Muscle of leg (tissue), 11 donors: ENCODE measurements around the gene CSNK1G1. TPM values are rescaled to one million over a fixed set of nuclear protein-coding genes. Genes with fewer than 3 reads are reported as not detected.

Experiments used
- DNase-seq: peaks from one replicate; pipeline ENCODE4 v3.0.0; 2013
- H3K27ac ChIP-seq: one replicate; pipeline ENCODE4 v1.5.1; 2013; ENCODE audit warnings: mild to moderate bottlenecking, low read length, control low read depth
- H3K27me3 ChIP-seq: one replicate; pipeline ENCODE4 v1.6.1; 2013; ENCODE audit warnings: low read length; ENCODE audit not compliant: control insufficient read depth, insufficient read depth
- H3K36me3 ChIP-seq: one replicate; pipeline ENCODE4 v1.6.1; 2013; ENCODE audit warnings: low read length; ENCODE audit not compliant: control insufficient read depth, insufficient read depth
- H3K4me1 ChIP-seq: one replicate; pipeline ENCODE4 v1.6.1; 2013; ENCODE audit warnings: low read length; ENCODE audit not compliant: control insufficient read depth, insufficient read depth
- H3K4me3 ChIP-seq: one replicate; pipeline ENCODE4 v1.5.1; 2013; ENCODE audit warnings: low read length, control low read depth
- H3K9me3 ChIP-seq: replicated peaks from 2 replicates; pipeline ENCODE4 v1.6.1; 2013; ENCODE audit warnings: low read depth, low read length; ENCODE audit not compliant: control insufficient read depth
- WGBS: methylation state at CpG from one replicate; pipeline ENCODE4 v1.1.5; 2013; ENCODE audit warnings: missing lambda C conversion rate; ENCODE audit not compliant: insufficient coverage; 5-methylcytosine and 5-hydroxymethylcytosine counted together
- polyA plus RNA-seq, 8 donors: library from polyadenylated mRNA; unstranded; fragments of 120-200 nt; gene quantifications; one replicate each; pipeline versions ENCODE4 v1.2.1 to v1.2.3, GENCODE V29; 2013; ENCODE audit warnings: inconsistent platforms in 1 of 8, low replicate concordance in 1 of 8; ENCODE audit not compliant: insufficient read length in 8 of 8, insufficient read depth in 1 of 8
- total RNA-seq: library from RNA; stranded (reverse); fragments of 120-200 nt; gene quantifications from one replicate; pipeline ENCODE4 v1.2.4, GENCODE V29; 2013

The CSNK1G1 gene
- total and polyA plus RNA-seq, 9 donors, result 5.8 to 15.5 (median 11.1) TPM

DNA sequence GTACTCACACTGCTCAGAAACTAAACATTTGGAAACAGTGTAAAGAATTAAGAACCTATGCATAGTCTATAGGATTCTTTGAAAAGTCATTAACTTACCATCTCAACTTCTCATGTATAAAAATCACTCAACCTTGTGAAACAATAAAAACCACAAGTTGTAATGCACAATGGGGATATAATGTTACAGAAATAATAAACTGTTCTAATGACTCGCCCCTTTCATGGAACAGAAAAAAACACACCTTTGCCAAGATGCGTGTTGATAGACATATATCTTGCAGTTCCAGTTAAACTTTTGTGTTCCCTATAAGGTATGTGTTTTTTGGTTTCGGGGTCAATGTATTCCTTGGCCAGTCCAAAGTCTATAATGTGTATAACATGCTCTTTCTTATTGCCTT lies 142.3 kb downstream of the CSNK1G1 start:
- no CpG with 5 or more reads among the region's 3 CpGs for WGBS
- no peak overlapping the region for H3K4me3 ChIP-seq
- H3K4me1 ChIP-seq, result no peaks in the 10 kb centered on the region
- H3K36me3 ChIP-seq, result peaks cover 6% of the 10 kb centered on the region
- no peaks in the 10 kb centered on the region for H3K9me3 ChIP-seq
- DNase-seq, result no peak
- no peaks in the 10 kb centered on the region for H3K27me3 ChIP-seq
- H3K27ac ChIP-seq, result no peak overlapping the region

DNA sequence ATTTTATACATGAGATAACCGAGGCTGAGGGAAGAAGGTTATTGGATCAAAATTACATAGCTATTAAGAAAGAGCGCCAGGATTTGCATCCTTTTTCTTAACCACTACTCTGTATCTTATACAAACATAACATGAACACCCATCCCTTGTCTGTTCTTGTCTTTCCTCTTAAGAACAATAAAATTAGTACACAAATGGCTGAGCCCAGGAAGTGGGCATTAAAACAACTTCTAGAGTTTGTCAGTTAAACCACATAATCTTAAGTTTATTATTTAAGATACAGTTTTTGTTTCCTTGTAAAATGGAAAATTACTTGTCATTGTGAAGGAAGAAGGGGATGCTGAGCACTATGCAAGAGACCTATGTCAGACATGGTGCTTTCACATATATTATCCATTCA lies 144.3 kb downstream of the CSNK1G1 start:
- Histone ChIP-seq H3K9me3 (no peaks in the 10 kb centered on the region), H3K4me3 (no peak overlapping the region), H3K36me3 (peaks cover 8% of the 10 kb centered on the region), H3K27me3 (no peaks in the 10 kb centered on the region), H3K4me1 (no peaks in the 10 kb centered on the region), H3K27ac (no peak overlapping the region)
- no peak for DNase-seq
- WGBS, result no CpG with 5 or more reads among the region's 2 CpGs

DNA sequence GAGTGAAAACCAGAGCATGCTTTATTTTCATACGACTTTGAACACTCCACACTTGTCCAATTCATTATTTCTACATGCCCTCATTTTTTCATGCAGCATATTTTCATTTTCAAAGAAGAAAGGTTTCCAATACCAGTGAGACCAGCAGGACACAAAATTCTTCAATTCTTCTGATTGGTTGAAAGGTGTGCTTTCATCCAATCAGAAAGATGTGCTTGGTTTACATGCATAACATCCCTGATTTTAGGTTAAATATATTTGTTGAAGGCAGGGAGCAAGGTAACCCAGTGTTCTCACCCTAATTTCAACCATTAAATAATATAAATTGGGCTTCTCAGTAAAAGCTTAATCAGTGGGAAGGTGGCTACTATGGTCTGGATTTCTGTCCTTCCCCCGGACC lies 145.6 kb downstream of the CSNK1G1 start:
- DNase-seq, result no peak
- H3K27ac ChIP-seq, result no peak overlapping the region
- H3K36me3 ChIP-seq, result peaks cover 5% of the 10 kb centered on the region
- H3K4me1 ChIP-seq, result no peaks in the 10 kb centered on the region
- H3K27me3 ChIP-seq, result no peaks in the 10 kb centered on the region
- no peaks in the 10 kb centered on the region for H3K9me3 ChIP-seq
- 60% methylated on average over 1 of the region's 2 CpGs for WGBS
- no peak overlapping the region for H3K4me3 ChIP-seq

DNA sequence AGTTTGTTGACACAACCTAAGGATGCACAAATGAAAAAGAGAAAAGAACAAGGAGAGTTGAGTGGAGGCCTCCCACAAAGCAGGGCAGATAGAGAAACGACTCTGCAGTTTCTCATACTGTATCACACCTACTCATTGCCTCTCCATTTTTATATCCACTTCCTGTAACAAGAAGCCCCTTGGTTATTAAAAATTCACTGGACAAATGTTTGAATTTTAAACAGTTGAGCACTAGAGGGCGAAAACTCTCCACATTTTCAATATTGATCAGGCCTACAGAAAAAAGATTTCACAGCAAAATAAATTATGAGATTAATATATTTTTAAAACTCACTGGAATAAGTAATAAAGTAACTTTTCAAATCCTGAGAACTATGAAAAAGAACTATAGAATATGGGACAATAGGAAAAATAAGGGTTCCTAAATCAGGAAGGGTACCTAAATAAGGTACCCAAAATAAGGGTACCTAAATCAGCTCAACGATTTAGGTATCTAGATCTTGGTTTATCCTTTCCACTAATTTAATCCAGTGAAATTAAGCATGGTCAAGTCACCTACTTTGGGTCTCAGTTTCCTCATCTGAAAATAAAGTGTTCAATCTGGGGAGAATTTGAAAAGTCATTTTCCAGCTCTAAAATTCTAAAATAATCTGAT lies 146.2 kb downstream of the CSNK1G1 start:
- WGBS, result no CpG with 5 or more reads among the region's 3 CpGs
- peak; percentile 63 for DNase-seq
- H3K27ac ChIP-seq, result no peak overlapping the region

DNA sequence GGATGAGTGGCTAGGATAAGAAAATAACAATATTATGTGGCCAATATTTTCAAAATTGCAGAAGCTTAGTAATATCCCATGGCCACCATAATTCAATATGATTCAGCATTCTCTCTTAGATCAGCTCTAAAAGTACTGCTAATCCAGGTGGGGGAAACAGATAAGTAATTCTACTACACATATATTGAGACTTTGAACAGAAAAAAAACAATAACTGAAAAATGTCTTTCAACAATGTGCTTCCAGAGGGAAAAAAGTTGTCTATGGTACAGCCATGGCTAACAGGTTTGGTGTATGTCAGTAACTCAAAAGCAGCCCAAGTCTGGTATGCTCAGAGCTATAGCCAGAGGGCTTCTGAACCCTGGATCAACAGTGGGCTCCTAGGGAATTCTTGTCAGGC lies 150.8 kb downstream of the CSNK1G1 start:
- H3K36me3 ChIP-seq, result peaks cover 19% of the 10 kb centered on the region
- no peak for DNase-seq
- no peak overlapping the region for H3K4me3 ChIP-seq

More for the DNA sequence above, 146.2 kb downstream of the CSNK1G1 start:
- peaks cover 5% of the 10 kb centered on the region for H3K36me3 ChIP-seq
- H3K9me3 ChIP-seq, result no peaks in the 10 kb centered on the region
- no peaks in the 10 kb centered on the region for H3K27me3 ChIP-seq
- H3K4me1 ChIP-seq, result no peaks in the 10 kb centered on the region
- H3K4me3 ChIP-seq, result no peak overlapping the region

DNA sequence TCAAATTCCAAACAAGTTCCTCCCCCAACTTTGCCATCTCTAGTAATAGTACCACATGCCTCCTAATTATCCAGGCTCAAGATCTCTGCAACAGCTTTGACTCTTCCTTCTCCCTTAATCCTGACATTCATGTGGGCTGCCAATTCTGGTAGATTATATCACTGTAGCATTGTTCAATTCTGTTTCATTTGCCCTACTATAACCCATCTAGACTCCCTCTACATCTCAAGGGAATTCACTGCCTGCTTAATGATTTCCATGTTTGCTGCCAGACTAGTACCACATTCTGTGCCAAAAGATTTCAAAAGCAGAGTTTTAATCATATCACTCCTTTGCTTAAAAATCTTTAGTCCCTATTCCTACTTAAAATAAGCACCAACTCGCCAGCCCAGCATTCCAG lies 158.5 kb downstream of the CSNK1G1 start:
- H3K4me3 ChIP-seq, result no peak overlapping the region
- DNase-seq, result no peak
- 83% methylated on average over 1 of the region's 1 CpG for WGBS
- no peaks in the 10 kb centered on the region for H3K27me3 ChIP-seq
- no peaks in the 10 kb centered on the region for H3K4me1 ChIP-seq
- H3K27ac ChIP-seq, result no peak overlapping the region
- peaks cover 5% of the 10 kb centered on the region for H3K36me3 ChIP-seq
- H3K9me3 ChIP-seq, result no peaks in the 10 kb centered on the region

More for the DNA sequence above, 150.8 kb downstream of the CSNK1G1 start:
- Histone ChIP-seq H3K27ac (no peak overlapping the region), H3K4me1 (no peaks in the 10 kb centered on the region), H3K27me3 (no peaks in the 10 kb centered on the region), H3K9me3 (no peaks in the 10 kb centered on the region)

GRCh38 chr15:64193971-64194370 lies 162.0 kb downstream of the CSNK1G1 start:
- Histone ChIP-seq H3K9me3 (no peaks in the 10 kb centered on the region), H3K36me3 (no peaks in the 10 kb centered on the region), H3K4me1 (no peaks in the 10 kb centered on the region), H3K27me3 (no peaks in the 10 kb centered on the region), H3K4me3 (no peak overlapping the region), H3K27ac (no peak overlapping the region)
- WGBS, result 65% methylated on average over 2 of the region's 6 CpGs
- DNase-seq, result no peak

- 80% methylated on average over 1 of the region's 5 CpGs for WGBS
- Histone ChIP-seq H3K4me3 (no peak overlapping the region), H3K4me1 (no peaks in the 10 kb centered on the region), H3K36me3 (no peaks in the 10 kb centered on the region), H3K27ac (no peak overlapping the region), H3K9me3 (no peaks in the 10 kb centered on the region), H3K27me3 (no peaks in the 10 kb centered on the region)
- DNase-seq, result no peak
These were observed 163.8 kb downstream of the CSNK1G1 start for GRCh38 chr15:64191971-64192830.

DNA sequence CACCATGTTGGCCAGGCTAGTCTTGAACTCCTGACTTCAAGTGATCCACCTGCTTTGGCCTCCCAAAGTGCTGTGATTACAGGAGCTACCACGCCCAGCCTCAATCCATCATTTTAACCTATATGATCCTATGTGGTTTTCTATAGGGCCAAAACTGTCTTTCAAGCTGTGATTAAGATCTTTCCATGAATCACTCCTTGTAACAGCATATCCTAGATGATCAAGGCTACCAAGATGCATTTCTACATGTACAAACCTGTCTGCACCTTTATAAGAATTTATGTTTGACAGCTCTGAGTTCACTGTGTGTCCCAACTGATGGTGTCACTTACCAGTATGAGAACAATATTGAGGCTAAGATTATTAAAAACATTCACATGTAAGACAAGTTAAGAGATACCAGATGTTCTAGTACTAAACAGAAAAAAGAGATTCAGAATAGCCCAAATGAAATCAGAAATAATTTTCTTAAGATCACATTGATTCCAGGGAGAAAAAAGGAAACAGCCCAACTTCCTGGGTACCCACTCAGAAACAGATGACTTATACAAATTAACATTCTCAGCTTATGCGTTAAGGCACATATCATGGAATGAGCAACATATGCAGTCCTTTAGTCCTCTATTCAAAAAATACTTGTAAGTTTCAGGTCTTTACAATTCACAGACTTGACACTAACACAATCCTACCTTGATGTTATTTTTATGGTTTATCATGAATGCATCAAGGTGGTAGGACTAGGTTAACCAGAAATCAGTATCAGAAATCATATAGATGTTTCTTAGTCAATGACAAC lies 168.4 kb downstream of the CSNK1G1 start:
- no peaks in the 10 kb centered on the region for H3K9me3 ChIP-seq
- no peaks in the 10 kb centered on the region for H3K4me1 ChIP-seq
- peaks cover 11% of the 10 kb centered on the region for H3K36me3 ChIP-seq
- no peak overlapping the region for H3K27ac ChIP-seq
- no CpG with 5 or more reads among the region's 2 CpGs for WGBS
- DNase-seq, result no peak
- H3K4me3 ChIP-seq, result no peak overlapping the region
- H3K27me3 ChIP-seq, result no peaks in the 10 kb centered on the region
